IPS-NIHi7 (cell line): ENCODE results near the gene ANKRD12.

ENCODE experiments used
- DNase-seq: peaks from one replicate; pipeline ENCODE4 v3.0.0; 2012; ENCODE audit warnings: mixed read lengths; ENCODE audit errors: extremely low spot score

Gene ANKRD12

GRCh38 chr18:9106094-9106493, 30.5 kb upstream of the ANKRD12 start:
- DNase-seq = no peak

DNA sequence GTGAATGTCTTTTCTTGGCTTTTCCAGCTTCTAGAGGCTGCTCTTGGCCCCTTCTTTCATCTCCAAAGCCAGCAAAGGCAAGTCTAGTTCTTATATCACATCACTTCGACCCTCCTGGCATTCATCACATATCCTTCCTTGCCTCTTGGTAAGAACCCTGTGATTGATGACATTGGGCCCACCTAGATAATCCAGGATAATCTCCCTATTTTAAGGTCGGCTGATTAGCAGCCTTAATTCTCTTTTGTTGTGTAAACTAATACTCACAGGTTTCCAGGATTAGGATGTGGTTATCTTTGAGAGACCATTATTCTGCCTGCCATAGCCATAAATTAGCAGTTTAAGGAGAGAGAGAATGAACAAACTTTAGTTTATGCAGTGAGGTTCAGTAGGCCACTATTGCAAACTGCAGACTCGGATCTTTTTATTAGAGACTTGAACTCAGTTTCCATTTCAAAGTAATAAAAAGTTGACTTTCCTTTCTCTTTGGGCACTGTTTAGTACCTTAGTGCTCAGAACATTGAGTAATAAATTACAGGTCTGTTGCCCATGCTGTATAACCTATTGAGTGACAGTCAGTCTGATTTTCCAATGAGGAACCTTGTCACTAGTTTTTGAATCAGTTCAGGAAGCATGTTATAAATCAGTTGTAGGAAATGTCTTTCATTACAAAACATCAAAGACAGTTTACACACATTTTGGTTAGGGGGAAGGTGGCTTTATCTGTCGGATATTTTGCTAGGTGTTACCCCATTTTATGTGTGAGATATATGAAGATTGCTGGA, 29.6 kb upstream of the ANKRD12 start:
- no peak for DNase-seq

GRCh38 chr18:9108911-9109310, 27.7 kb upstream of the ANKRD12 start:
- DNase-seq = no peak

- DNase-seq = no peak
Measured at GRCh38 chr18:9109523-9109922, 27.1 kb upstream of the ANKRD12 start.

DNA sequence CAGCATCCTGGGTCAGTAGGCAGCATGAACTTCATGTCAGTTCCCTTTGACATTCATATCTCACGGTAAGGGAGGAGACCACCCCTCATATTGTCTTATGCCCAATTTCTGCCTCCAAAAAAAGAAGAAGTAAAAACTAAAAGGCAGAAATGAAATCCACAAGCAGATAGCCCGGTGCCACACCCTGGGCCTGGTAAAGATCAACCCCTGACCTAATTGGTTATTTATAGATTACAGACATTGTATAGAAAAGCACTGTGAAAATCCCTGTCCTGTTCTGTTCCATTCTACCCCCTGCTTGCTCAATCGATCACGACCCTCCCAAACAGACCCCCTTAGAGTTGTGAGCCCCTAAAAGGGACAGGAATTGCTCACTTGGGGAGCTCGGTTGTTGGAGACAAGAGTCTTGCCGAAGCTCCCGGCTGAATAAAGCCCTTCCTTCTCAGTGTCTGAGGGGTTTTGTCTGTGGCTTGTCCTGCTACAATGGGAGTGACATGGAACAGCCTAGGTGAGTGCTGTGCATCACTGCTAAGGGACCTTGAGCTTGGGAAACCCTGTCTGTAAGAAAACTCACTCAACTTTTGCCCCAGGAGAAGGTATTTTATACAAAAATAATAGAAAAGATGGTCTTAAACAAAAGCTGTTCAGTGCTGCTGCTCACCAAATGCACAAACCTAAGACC, 23.0 kb upstream of the ANKRD12 start:
- DNase-seq = no peak

- no peak for DNase-seq
Measured at GRCh38 chr18:9115984-9116383, 20.6 kb upstream of the ANKRD12 start.

- no peak for DNase-seq
Measured at GRCh38 chr18:9117980-9118841, 18.4 kb upstream of the ANKRD12 start.

GRCh38 chr18:9120796-9121195, 15.8 kb upstream of the ANKRD12 start:
- DNase-seq = no peak

DNA sequence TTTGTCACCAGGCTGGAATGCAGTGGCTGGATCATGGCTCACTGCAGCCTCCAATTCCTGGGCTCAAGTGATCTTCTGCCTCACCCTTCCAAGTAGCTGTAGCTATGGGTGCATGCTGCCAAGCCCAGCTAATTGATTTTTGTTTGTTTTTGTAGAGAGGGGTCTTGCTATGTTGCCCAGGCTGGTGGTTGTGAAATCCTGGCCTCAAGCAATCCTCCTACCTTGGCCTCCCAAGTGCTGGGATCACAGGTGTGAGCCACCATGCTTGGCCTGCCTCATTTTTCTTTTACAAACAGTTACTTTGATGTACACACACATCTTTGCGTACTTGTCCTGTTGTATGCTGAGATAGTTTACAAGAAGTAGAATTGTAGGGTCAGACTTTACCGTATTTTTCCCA, 13.1 kb upstream of the ANKRD12 start:
- no peak for DNase-seq

DNA sequence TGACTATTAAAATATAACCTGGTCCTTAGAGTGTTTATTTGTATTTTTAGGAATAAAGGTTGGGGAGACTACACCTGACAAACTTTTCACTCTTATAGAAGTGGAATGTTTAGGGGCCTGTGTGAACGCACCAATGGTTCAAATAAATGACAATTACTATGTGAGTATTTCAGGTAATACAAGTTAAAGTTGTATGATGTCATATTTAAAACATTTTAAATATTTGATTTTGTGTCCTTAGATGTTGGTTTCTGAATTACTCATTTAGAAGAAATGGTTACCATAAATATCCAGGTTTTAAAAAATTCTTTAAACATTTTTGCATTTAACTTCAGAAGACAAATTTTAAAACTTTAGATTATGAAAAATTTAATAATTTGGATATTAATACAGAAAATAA, 11.8 kb upstream of the ANKRD12 start:
- no peak for DNase-seq

DNA sequence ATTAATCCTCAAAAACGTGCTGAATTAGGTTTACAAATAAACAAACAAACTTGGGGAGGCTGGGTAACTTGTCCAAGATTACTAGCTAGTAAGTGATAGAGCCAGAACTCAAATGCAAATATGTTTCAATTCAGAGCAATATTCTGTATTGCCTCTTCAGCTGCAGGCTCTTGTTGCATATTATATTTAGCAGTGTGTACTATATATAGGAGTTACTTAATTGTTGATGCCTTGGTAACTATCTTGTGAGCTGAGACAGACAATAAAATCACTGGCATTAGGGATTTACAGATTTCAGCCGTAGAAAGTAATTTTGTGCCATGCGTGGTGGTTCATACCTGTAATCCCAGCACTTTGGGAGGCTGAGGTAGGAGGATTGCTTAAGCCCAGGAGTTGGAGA, 10.2 kb upstream of the ANKRD12 start:
- no peak for DNase-seq

GRCh38 chr18:9130195-9130594, 6.4 kb upstream of the ANKRD12 start:
- no peak for DNase-seq

GRCh38 chr18:9130806-9131205, 5.8 kb upstream of the ANKRD12 start:
- no peak for DNase-seq

GRCh38 chr18:9132628-9133027, 4.0 kb upstream of the ANKRD12 start:
- DNase-seq = no peak

DNA sequence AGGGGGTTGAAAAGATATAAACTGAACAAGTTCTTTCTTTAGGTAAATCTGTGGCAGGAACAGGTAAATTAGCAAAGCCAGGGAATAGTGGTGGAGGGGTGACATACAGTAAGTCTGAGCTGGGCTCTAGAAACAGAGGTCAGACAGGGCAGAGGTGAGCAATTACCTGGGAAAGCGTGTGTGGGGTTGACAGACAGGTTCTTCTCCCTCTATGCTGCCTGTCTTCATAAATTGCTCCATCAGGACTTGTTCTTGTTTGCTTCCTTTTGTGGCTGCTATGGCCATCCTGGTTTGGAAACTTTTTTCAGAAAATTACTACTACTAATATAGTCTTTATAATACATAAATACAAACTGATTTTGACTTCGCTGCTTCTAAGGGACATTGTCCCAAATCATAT, 3.4 kb upstream of the ANKRD12 start:
- DNase-seq = no peak

DNA sequence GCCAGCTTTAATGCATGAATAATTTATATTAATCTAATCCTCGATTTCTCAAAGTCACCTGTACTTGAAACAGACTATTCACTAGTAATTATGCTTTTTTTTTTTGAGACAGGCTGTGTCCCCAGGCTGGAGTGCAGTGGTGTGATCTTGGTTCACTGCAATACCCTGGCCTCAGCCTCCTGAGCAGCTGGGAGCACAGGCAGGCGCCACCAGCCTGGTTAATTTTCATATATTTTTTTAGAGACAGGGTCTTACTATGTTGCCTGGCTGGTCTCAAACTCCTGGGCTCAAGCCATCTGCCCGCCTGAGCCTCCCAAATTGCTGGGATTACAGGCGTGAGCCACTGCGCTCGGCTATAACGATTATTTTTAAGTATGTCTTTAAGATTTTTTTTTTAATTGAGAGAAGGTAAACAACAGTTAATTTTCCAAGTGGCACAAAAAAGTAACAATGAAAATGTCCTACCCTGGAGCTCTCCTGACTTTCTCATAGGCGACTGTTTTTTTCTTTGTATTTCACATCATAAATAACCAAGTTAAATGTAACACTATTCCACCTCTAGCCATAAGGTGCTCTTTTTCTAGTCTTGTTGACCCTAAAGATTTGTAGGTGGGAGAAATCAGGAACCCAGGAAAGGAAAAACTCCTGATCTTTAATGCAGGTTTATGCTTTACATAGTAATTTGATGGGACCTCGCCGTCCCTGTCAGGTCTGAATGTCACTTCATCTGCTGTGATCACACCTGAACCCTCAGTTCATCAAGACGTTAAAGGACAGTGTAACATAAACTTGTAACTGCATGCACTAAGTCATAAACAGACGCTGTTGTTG, 1.3 kb upstream of the ANKRD12 start:
- DNase-seq = no peak

DNA sequence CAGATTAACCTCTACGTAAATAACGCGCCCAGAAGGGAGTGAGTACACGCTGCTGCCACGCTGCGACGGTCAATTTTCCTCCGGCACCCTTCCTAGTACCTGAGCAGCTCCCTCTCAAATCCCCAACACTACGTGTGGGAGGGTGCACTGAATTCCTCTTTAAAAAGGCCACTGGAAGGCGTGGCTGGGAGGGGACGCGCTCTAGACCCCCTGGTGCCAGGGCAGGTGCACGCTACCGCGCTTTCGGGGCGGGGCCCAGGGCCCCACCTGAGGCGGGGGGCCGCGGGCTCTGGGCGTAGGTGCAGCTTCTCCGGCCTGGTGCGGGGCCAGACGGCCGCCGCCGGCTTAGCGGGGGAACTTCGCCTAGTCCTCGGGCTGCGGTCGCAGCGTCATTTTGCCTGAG, 668 bp upstream of the ANKRD12 start:
- DNase-seq = peak; percentile 74

GRCh38 chr18:9137168-9138066, 836 bp downstream of the ANKRD12 start:
- DNase-seq = peak; percentile 74

- no peak for DNase-seq
Measured at GRCh38 chr18:9139400-9140039, 2.9 kb downstream of the ANKRD12 start.

- DNase-seq = no peak
Measured at GRCh38 chr18:9140381-9140780, 3.8 kb downstream of the ANKRD12 start.
